ENCODE results near the gene AMOTL2.

DNA sequence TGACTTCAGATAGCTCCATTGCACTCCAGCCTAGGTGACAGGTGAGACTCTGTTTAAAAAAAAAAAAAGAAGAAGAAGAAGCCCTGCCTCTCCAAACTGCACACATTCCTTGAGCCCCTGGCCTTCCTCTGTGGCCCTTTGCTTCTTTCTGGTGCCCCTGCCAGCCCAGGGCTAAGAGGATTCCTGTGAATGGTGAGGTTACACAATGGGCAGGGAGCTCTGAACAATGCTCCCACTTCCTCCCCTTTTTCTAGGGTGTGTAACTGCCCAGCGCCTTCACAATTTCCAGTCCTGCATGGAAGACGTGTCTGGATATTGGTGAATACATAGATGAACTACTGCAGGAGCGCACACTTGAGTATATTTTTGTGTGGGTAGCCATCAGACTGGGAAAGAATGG lies 3.6 kb upstream of the AMOTL2 start:
- TF ChIP-seq EP300 (IDR thresholded peaks at IDR 0.05; ENCODE audit: borderline replicate concordance), result no peak
- TF ChIP-seq, protein P1, sequence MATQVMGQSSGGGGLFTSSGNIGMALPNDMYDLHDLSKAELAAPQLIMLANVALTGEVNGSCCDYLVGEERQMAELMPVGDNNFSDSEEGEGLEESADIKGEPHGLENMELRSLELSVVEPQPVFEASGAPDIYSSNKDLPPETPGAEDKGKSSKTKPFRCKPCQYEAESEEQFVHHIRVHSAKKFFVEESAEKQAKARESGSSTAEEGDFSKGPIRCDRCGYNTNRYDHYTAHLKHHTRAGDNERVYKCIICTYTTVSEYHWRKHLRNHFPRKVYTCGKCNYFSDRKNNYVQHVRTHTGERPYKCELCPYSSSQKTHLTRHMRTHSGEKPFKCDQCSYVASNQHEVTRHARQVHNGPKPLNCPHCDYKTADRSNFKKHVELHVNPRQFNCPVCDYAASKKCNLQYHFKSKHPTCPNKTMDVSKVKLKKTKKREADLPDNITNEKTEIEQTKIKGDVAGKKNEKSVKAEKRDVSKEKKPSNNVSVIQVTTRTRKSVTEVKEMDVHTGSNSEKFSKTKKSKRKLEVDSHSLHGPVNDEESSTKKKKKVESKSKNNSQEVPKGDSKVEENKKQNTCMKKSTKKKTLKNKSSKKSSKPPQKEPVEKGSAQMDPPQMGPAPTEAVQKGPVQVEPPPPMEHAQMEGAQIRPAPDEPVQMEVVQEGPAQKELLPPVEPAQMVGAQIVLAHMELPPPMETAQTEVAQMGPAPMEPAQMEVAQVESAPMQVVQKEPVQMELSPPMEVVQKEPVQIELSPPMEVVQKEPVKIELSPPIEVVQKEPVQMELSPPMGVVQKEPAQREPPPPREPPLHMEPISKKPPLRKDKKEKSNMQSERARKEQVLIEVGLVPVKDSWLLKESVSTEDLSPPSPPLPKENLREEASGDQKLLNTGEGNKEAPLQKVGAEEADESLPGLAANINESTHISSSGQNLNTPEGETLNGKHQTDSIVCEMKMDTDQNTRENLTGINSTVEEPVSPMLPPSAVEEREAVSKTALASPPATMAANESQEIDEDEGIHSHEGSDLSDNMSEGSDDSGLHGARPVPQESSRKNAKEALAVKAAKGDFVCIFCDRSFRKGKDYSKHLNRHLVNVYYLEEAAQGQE (IDR thresholded peaks at IDR 0.05; ENCODE audit: low read depth), result no peak
- TF ChIP-seq, protein P2, sequence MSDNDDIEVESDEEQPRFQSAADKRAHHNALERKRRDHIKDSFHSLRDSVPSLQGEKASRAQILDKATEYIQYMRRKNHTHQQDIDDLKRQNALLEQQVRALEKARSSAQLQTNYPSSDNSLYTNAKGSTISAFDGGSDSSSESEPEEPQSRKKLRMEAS (IDR thresholded peaks at IDR 0.05), result no peak
- TF ChIP-seq TEAD4 (IDR thresholded peaks at IDR 0.05), result no peak
- TF ChIP-seq CREB1 (IDR thresholded peaks at IDR 0.05; ENCODE audit: low read depth), result no peak
- TF ChIP-seq CEBPB (IDR thresholded peaks at IDR 0.05), result peak; percentile 64; the same call in 1 of the 2 replicates
- no peak for TF ChIP-seq RAD21 (IDR thresholded peaks at IDR 0.05; ENCODE audit: low read depth)
- no peak for TF ChIP-seq YY1 (IDR thresholded peaks at IDR 0.05; ENCODE audit: low read depth)
- TF ChIP-seq EGR1 (IDR thresholded peaks at IDR 0.05), result no peak
- TF ChIP-seq FOXM1 (IDR thresholded peaks at IDR 0.05; ENCODE audit: borderline replicate concordance, low read depth), result no peak
- no peak for TF ChIP-seq TCF12 (IDR thresholded peaks at IDR 0.05; ENCODE audit: low read depth)
- no peak for TF ChIP-seq TAF1 (IDR thresholded peaks at IDR 0.05; ENCODE audit: low read depth)
- no peak for TF ChIP-seq NFIC (IDR thresholded peaks at IDR 0.05)
- TF ChIP-seq ZBTB7A (IDR thresholded peaks at IDR 0.05; ENCODE audit: low read depth), result no peak
